Amniotic epithelial cell (primary cell): Measurements from ENCODE around the gene EDN3.

Experiments used
- DNase-seq: peaks from one replicate; pipeline ENCODE4 v3.0.0-alpha.2; 2010; ENCODE audit warnings: low read depth

EDN3 gene

GRCh38 chr20:59300333-59301081 is at the start of gene EDN3:
Gene EDN3, plus strand, starts transcription at chr20:59300611. Its CDS starts 202 bp downstream, at chr20:59300813.
- no peak for DNase-seq

- no peak for DNase-seq
These were observed 47.1 kb upstream of the EDN3 start for GRCh38 chr20:59253325-59253724.

GRCh38 chr20:59253779-59254319 is 46.6 kb upstream of the EDN3 start:
- no peak for DNase-seq

GRCh38 chr20:59255256-59255655 is 45.2 kb upstream of the EDN3 start:
- no peak for DNase-seq

- DNase-seq: no peak
These were observed 42.2 kb upstream of the EDN3 start for GRCh38 chr20:59258221-59258621.

- DNase-seq: no peak
These were observed 40.5 kb upstream of the EDN3 start for GRCh38 chr20:59259946-59260345.

GRCh38 chr20:59265298-59265697 is 35.1 kb upstream of the EDN3 start:
- no peak for DNase-seq

GRCh38 chr20:59268870-59269269 is 31.5 kb upstream of the EDN3 start:
- no peak for DNase-seq

GRCh38 chr20:59269411-59270025 is 30.9 kb upstream of the EDN3 start:
- no peak for DNase-seq

- no peak for DNase-seq
These were observed 30.0 kb upstream of the EDN3 start for GRCh38 chr20:59270380-59270779.

GRCh38 chr20:59273739-59274357 is 26.6 kb upstream of the EDN3 start:
- no peak for DNase-seq

- no peak for DNase-seq
These were observed 23.5 kb upstream of the EDN3 start for GRCh38 chr20:59276938-59277337.

GRCh38 chr20:59284470-59284869 is 15.9 kb upstream of the EDN3 start:
- DNase-seq: no peak

GRCh38 chr20:59289994-59290393 is 10.4 kb upstream of the EDN3 start:
- DNase-seq: no peak

- no peak for DNase-seq
These were observed 8.5 kb upstream of the EDN3 start for GRCh38 chr20:59291740-59292383.

GRCh38 chr20:59295531-59295930 is 4.9 kb upstream of the EDN3 start:
- DNase-seq: no peak

- no peak for DNase-seq
These were observed 2.7 kb upstream of the EDN3 start for GRCh38 chr20:59297686-59298085.

- DNase-seq: no peak
These were observed 472 bp upstream of the EDN3 start for GRCh38 chr20:59299945-59300332.

- DNase-seq: no peak
These were observed 1.1 kb downstream of the EDN3 start for GRCh38 chr20:59301343-59302007.

- no peak for DNase-seq
These were observed 5.7 kb downstream of the EDN3 start for GRCh38 chr20:59305908-59306655.

- DNase-seq: no peak
These were observed 6.9 kb downstream of the EDN3 start for GRCh38 chr20:59307270-59307669.
